Measurements from ENCODE around the gene CDH5. TPM values are rescaled to one million over a fixed set of nuclear protein-coding genes. Genes with fewer than 3 reads are reported as not detected.

The CDH5 gene
- total and polyA plus RNA-seq, 2 donors, result 44.0 to 55.8 TPM

GRCh38 chr16:66360624-66361324, 5.7 kb upstream of the CDH5 start:
- Histone ChIP-seq H3K27ac (ENCODE audit: low read depth) (no peak overlapping the region), H3K4me3 (ENCODE audit: low read depth, low read length) (no peak overlapping the region)
- no peak for DNase-seq (ENCODE audit: extremely low spot score)

GRCh38 chr16:66361604-66362135, 4.8 kb upstream of the CDH5 start:
- 73% methylated on average over 5 of the region's 5 CpGs for WGBS
- no peak for DNase-seq (ENCODE audit: extremely low spot score)
- no peak overlapping the region for H3K4me3 ChIP-seq (ENCODE audit: low read depth, low read length)
- no peak overlapping the region for H3K27ac ChIP-seq (ENCODE audit: low read depth)
- no peaks in the 10 kb centered on the region for H3K36me3 ChIP-seq (ENCODE audit: insufficient read depth)
- H3K4me1 ChIP-seq (ENCODE audit: insufficient read depth), result no peaks in the 10 kb centered on the region

More at GRCh38 chr16:66360624-66361324, 5.7 kb upstream of the CDH5 start:
- WGBS, result 79% methylated on average over 12 of the region's 12 CpGs
- no peaks in the 10 kb centered on the region for H3K4me1 ChIP-seq (ENCODE audit: insufficient read depth)
- H3K36me3 ChIP-seq (ENCODE audit: insufficient read depth), result no peaks in the 10 kb centered on the region

GRCh38 chr16:66363211-66363777, 3.2 kb upstream of the CDH5 start:
- no peaks in the 10 kb centered on the region for H3K4me1 ChIP-seq (ENCODE audit: insufficient read depth)

GRCh38 chr16:66364117-66364958, 2.2 kb upstream of the CDH5 start:
- H3K27ac ChIP-seq (ENCODE audit: low read depth), result no peak overlapping the region
- H3K4me3 ChIP-seq (ENCODE audit: low read depth, low read length), result no peak overlapping the region
- no peak for DNase-seq (ENCODE audit: extremely low spot score)
- H3K36me3 ChIP-seq (ENCODE audit: insufficient read depth), result no peaks in the 10 kb centered on the region
- H3K4me1 ChIP-seq (ENCODE audit: insufficient read depth), result no peaks in the 10 kb centered on the region
- WGBS, result 47% methylated on average over 16 of the region's 16 CpGs

More at GRCh38 chr16:66363211-66363777, 3.2 kb upstream of the CDH5 start:
- WGBS, result 87% methylated on average over 13 of the region's 13 CpGs
- Histone ChIP-seq H3K4me3 (ENCODE audit: low read depth, low read length) (no peak overlapping the region), H3K36me3 (ENCODE audit: insufficient read depth) (no peaks in the 10 kb centered on the region), H3K27ac (ENCODE audit: low read depth) (no peak overlapping the region)
- DNase-seq (ENCODE audit: extremely low spot score), result no peak

DNA sequence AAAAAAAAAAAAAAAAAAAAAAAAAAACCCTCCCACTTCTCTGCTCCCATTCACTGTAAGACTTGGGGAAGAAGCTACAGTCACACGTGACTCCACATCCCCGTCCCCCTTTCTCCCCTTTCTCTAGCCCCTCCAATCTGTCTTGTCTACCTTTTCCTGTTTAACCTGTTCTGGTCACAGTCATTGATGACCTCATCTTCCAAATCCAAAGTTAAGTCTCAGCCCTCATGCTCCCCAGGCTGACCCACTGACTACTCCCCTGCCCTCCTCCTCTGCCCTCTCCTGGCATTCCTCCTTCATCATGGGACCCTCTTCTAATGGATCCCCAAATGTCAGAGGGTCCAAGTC, 1.6 kb upstream of the CDH5 start:
- no peak for DNase-seq (ENCODE audit: extremely low spot score)
- WGBS, result 43% methylated on average over 2 of the region's 2 CpGs
- Histone ChIP-seq H3K4me1 (ENCODE audit: insufficient read depth) (no peaks in the 10 kb centered on the region), H3K36me3 (ENCODE audit: insufficient read depth) (no peaks in the 10 kb centered on the region), H3K4me3 (ENCODE audit: low read depth, low read length) (no peak overlapping the region), H3K27ac (ENCODE audit: low read depth) (no peak overlapping the region)

DNA sequence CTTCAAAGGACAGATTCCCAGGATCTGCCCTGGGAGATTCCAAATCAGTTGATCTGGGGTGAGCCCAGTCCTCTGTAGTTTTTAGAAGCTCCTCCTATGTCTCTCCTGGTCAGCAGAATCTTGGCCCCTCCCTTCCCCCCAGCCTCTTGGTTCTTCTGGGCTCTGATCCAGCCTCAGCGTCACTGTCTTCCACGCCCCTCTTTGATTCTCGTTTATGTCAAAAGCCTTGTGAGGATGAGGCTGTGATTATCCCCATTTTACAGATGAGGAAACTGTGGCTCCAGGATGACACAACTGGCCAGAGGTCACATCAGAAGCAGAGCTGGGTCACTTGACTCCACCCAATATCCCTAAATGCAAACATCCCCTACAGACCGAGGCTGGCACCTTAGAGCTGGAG, 840 bp upstream of the CDH5 start:
- WGBS, result 43% methylated on average over 4 of the region's 4 CpGs
- H3K4me1 ChIP-seq (ENCODE audit: insufficient read depth), result no peaks in the 10 kb centered on the region

DNA sequence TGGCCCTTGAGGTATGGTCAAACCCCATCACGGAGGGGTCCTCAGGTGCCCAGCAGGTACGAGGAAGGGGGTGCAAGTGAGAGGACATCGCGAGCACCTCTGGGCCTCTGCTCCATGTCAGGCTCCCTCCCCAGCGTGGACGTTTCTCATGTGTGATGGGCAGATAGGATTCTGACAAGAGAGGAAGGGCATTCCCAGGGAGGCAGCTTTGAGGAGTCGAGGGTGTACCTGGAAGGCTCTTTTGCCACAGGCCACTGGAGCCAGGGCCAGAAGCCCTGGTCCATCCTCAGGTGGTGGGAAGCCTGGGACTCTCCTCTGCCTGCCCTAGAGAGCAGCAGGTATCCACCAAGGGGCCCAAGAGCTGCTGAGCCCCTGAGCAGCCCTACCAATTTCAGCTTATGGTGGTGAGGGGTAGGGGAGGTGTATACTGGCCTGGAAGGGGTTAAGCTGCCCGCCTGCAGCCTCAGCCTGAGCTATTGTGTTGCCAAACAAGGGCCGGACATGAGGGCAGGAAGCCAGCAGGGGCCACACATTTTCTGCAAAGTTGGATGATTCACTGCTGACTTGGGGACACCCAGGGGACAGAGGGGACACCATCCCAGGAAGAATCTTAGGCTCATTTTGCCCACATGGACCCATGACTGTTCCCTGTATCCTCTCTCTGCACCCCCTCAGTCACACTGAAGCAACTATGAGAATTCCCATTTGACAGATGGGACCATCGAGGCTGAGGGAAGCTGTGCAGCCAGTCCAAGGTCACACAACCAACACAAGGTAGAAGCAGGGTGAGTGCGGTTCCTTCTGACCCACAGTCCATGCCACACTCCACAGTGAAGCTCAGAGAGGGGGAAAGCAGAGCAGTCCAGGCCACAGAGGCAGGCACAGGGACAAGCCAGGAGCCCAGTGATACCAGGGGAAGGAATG, 1.7 kb downstream of the CDH5 start:
- H3K27ac ChIP-seq (ENCODE audit: low read depth), result no peak overlapping the region
- WGBS, result 74% methylated on average over 11 of the region's 11 CpGs
- no peaks in the 10 kb centered on the region for H3K36me3 ChIP-seq (ENCODE audit: insufficient read depth)
- H3K4me3 ChIP-seq (ENCODE audit: low read depth, low read length), result peak overlapping the region; percentile 3
- DNase-seq (ENCODE audit: extremely low spot score), result no peak
- H3K4me1 ChIP-seq (ENCODE audit: insufficient read depth), result no peaks in the 10 kb centered on the region

More for the DNA sequence above, 840 bp upstream of the CDH5 start:
- H3K4me3 ChIP-seq (ENCODE audit: low read depth, low read length), result no peak overlapping the region
- no peak overlapping the region for H3K27ac ChIP-seq (ENCODE audit: low read depth)
- no peaks in the 10 kb centered on the region for H3K36me3 ChIP-seq (ENCODE audit: insufficient read depth)
- no peak for DNase-seq (ENCODE audit: extremely low spot score)

GRCh38 chr16:66369055-66369592, 2.6 kb downstream of the CDH5 start:
- no peak for DNase-seq (ENCODE audit: extremely low spot score)
- H3K27ac ChIP-seq (ENCODE audit: low read depth), result no peak overlapping the region
- no peaks in the 10 kb centered on the region for H3K36me3 ChIP-seq (ENCODE audit: insufficient read depth)
- H3K4me3 ChIP-seq (ENCODE audit: low read depth, low read length), result no peak overlapping the region
- no peaks in the 10 kb centered on the region for H3K4me1 ChIP-seq (ENCODE audit: insufficient read depth)
- 78% methylated on average over 5 of the region's 5 CpGs for WGBS

- no peaks in the 10 kb centered on the region for H3K36me3 ChIP-seq (ENCODE audit: insufficient read depth)
- H3K4me1 ChIP-seq (ENCODE audit: insufficient read depth), result no peaks in the 10 kb centered on the region
- WGBS, result 72% methylated on average over 9 of the region's 9 CpGs
- H3K4me3 ChIP-seq (ENCODE audit: low read depth, low read length), result no peak overlapping the region
- DNase-seq (ENCODE audit: extremely low spot score), result no peak
- no peak overlapping the region for H3K27ac ChIP-seq (ENCODE audit: low read depth)
Measured at GRCh38 chr16:66370786-66371684, 4.5 kb downstream of the CDH5 start.

DNA sequence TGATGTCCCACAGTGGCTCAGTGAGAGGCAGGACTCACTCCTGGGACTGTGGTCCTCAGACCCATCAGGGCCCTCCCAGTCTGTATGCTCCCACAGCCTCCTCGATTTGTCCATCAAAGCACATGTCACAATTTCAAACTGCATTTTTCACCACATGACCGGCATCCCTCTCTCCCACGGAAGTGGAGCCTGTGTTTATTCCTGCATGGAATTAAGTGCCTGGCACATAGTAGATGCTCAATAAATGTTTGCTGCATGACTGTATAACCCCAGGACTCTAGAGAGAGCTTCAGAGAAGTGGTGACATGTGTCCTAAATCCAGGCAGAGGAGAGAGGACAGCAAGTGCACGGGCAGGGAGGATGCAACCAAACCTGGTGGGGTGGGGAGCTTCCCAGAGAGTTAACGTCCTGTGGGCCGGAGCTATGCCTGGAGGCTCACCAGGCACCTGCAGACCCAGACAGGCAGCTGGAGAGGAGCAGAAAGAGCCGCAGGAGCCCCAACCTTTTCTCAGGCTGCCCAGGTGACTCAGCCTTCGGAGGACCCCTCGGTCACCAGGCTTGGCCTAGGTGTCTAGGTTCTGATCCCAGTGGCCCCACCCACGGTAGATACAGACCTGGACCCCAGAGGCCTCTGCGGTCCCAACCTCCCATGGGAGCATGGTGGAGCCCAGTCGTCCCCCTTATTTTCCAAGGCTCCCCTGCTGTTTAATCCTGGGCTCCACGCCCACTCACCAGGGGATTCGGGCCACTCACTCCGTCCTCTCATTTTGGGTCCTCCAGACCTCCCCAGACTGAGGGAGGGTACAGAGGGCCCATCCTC, 5.8 kb downstream of the CDH5 start:
- Histone ChIP-seq H3K4me1 (ENCODE audit: insufficient read depth) (no peaks in the 10 kb centered on the region), H3K36me3 (ENCODE audit: insufficient read depth) (no peaks in the 10 kb centered on the region), H3K4me3 (ENCODE audit: low read depth, low read length) (no peak overlapping the region), H3K27ac (ENCODE audit: low read depth) (no peak overlapping the region)
- DNase-seq (ENCODE audit: extremely low spot score), result no peak
- 88% methylated on average over 15 of the region's 15 CpGs for WGBS

- 89% methylated on average over 4 of the region's 4 CpGs for whole genome bisulfite sequencing
- no peaks in the 10 kb centered on the region for H3K4me1 ChIP-seq (ENCODE audit: insufficient read depth)
- no peaks in the 10 kb centered on the region for H3K36me3 ChIP-seq (ENCODE audit: insufficient read depth)
- no peak overlapping the region for H3K4me3 ChIP-seq (ENCODE audit: low read depth, low read length)
- H3K27ac ChIP-seq (ENCODE audit: low read depth), result no peak overlapping the region
- no peak for DNase-seq (ENCODE audit: extremely low spot score)
Measured at GRCh38 chr16:66372898-66373155, 6.3 kb downstream of the CDH5 start.

GRCh38 chr16:66373667-66374066, 7.2 kb downstream of the CDH5 start:
- 91% methylated on average over 5 of the region's 5 CpGs for WGBS
- no peak overlapping the region for H3K27ac ChIP-seq (ENCODE audit: low read depth)
- DNase-seq (ENCODE audit: extremely low spot score), result no peak
- H3K4me1 ChIP-seq (ENCODE audit: insufficient read depth), result no peaks in the 10 kb centered on the region
- no peak overlapping the region for H3K4me3 ChIP-seq (ENCODE audit: low read depth, low read length)
- no peaks in the 10 kb centered on the region for H3K36me3 ChIP-seq (ENCODE audit: insufficient read depth)

Data from urinary bladder (tissue), 4 donors.